Measurements from ENCODE around the gene FAHD1. TPM values are rescaled to one million over a fixed set of nuclear protein-coding genes. Genes with fewer than 3 reads are reported as not detected.

The FAHD1 gene
- total RNA-seq, 4 donors from 2014 or later, result 46.2 to 89.0 (median 62.3) TPM

DNA sequence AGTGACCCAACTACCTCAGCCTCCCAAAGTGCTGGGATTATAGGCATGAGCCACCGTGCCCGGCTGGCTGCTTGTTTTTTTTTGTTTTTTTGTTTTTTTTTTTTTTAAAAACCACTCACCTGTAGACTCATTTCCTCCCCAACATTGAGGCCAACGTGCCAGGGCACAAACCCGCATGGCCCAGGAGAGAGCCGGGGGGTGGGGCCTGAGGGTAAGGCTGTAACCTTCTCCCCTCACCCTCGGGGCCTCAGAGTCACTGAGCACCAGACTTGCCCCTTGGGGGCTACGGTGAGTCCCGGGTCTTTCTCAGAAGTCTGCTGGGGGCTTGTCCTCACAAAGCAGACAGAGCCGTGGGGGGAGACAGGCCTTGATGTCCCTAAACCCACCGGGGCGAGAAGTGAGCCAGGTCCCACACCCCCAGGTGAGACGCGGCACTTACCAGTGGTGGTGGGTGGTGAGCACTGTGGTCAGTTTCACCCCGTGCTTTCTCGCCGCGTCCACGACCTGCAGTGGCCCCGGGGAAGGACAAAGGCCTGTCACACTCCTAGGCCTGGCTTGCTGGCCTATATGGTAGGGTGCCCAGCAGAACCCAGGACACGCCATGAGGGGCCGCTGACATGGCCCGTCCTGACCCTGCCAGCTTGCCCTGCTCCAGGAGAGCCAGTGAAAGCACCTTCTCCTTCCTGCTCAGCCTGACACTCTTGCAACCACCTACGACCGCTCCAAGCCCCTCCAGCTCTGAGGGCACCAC, 5.0 kb upstream of the FAHD1 start:
- WGBS, 2 donors, result 89 to 95% methylated on average over 10 to 24 of the region's 24 CpGs
- no peak for TF ChIP-seq POLR2A (IDR thresholded peaks at IDR 0.05)
- intact Hi-C loops (cut with DNase I; ENCODE audit: low total_unique reads), result no loop called here
- H3K4me3 ChIP-seq (ENCODE audit: low read depth, poor library complexity, severe bottlenecking), result no peak overlapping the region
- no peak for DNase-seq (ENCODE audit: low spot score in 2 of 2)

DNA sequence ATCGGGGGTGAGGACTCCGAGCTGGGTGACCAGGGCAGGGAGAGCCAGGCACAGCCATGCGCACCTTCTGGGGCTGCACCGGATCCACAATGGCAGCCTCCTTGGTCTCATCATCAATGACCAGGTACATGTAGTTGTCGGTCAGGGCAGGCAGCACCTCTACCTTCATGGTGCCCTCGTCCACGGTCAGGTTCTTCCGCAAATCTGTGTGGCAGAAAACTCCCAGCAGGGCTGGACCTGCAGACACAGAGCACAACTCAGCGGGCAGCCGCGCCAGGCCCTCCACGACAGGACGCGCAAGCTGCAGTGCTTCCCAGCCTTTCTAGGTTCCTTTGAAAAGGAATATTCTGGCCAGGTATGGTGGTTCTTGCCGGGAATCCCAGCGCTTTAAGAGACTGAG, 4.2 kb upstream of the FAHD1 start:
- no peak for DNase-seq (ENCODE audit: low spot score in 2 of 2)
- intact Hi-C loops (cut with DNase I; ENCODE audit: low total_unique reads), result no loop called here
- 90 to 98% methylated on average over 14 to 16 of the region's 16 CpGs for WGBS, 2 donors
- TF ChIP-seq, protein P1, sequence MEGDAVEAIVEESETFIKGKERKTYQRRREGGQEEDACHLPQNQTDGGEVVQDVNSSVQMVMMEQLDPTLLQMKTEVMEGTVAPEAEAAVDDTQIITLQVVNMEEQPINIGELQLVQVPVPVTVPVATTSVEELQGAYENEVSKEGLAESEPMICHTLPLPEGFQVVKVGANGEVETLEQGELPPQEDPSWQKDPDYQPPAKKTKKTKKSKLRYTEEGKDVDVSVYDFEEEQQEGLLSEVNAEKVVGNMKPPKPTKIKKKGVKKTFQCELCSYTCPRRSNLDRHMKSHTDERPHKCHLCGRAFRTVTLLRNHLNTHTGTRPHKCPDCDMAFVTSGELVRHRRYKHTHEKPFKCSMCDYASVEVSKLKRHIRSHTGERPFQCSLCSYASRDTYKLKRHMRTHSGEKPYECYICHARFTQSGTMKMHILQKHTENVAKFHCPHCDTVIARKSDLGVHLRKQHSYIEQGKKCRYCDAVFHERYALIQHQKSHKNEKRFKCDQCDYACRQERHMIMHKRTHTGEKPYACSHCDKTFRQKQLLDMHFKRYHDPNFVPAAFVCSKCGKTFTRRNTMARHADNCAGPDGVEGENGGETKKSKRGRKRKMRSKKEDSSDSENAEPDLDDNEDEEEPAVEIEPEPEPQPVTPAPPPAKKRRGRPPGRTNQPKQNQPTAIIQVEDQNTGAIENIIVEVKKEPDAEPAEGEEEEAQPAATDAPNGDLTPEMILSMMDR (IDR thresholded peaks at IDR 0.05), result no peak
- no peak for TF ChIP-seq POLR2A (IDR thresholded peaks at IDR 0.05)
- H3K4me3 ChIP-seq (ENCODE audit: low read depth, poor library complexity, severe bottlenecking), result no peak overlapping the region

DNA sequence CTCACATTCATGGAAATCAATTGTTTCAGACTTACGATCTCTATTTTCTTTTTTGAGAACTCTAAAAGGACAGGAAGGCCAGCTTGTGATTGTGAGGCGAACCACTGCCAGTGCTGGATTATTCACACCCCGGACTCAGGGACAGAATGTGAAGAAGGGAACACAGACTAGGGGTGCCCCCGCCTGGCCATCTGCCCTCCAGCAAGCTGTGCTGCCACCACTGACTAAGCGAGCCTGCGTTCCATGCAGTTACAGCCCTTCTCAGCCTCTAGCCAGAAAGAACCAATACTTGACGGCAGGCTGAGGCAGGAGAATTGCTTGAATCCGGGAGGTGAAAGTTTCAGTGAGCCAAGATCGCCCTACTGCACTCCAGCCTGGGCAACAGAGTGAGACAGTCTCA, 3.2 kb upstream of the FAHD1 start:
- 70 to 75% methylated on average over 9 of the region's 9 CpGs for WGBS, 2 donors
- TF ChIP-seq, protein P1 (IDR thresholded peaks at IDR 0.05), result no peak
- no peak for TF ChIP-seq POLR2A (IDR thresholded peaks at IDR 0.05)
- no peak for DNase-seq (ENCODE audit: low spot score in 2 of 2)
- no peak overlapping the region for H3K4me3 ChIP-seq (ENCODE audit: low read depth, poor library complexity, severe bottlenecking)
- intact Hi-C loops (cut with DNase I; ENCODE audit: low total_unique reads), result no loop called here

DNA sequence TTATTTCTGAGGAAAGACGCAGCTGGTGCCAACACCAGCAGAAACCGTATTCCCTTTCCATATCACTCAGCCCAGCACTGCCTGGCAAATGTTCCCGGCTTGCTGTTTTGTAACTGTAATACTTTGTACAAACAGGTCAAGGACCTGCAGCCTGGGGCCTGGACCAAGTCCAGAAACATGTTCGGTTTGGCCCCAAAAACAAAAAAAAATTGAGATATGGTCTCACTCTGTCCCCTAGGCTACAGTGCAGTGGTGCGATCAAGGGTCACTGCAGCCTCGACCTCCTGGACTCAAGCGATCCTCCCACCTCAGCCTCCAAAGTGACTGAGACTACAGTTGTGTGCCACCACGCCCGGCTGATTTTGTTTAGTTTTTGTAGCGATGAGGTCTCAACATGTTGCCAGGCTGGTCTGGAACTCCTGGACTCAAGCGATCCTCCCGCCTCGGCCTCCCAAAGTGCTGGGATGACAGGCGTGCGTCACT, 1.6 kb upstream of the FAHD1 start:
- WGBS, 2 donors, result 51 to 58% methylated on average over 15 of the region's 15 CpGs
- no peak for DNase-seq (ENCODE audit: low spot score in 2 of 2)
- no peak overlapping the region for H3K4me3 ChIP-seq (ENCODE audit: low read depth, poor library complexity, severe bottlenecking)
- intact Hi-C loops (cut with DNase I; ENCODE audit: low total_unique reads), result no loop called here
- TF ChIP-seq, protein P1 (IDR thresholded peaks at IDR 0.05), result no peak
- no peak for TF ChIP-seq POLR2A (IDR thresholded peaks at IDR 0.05)

DNA sequence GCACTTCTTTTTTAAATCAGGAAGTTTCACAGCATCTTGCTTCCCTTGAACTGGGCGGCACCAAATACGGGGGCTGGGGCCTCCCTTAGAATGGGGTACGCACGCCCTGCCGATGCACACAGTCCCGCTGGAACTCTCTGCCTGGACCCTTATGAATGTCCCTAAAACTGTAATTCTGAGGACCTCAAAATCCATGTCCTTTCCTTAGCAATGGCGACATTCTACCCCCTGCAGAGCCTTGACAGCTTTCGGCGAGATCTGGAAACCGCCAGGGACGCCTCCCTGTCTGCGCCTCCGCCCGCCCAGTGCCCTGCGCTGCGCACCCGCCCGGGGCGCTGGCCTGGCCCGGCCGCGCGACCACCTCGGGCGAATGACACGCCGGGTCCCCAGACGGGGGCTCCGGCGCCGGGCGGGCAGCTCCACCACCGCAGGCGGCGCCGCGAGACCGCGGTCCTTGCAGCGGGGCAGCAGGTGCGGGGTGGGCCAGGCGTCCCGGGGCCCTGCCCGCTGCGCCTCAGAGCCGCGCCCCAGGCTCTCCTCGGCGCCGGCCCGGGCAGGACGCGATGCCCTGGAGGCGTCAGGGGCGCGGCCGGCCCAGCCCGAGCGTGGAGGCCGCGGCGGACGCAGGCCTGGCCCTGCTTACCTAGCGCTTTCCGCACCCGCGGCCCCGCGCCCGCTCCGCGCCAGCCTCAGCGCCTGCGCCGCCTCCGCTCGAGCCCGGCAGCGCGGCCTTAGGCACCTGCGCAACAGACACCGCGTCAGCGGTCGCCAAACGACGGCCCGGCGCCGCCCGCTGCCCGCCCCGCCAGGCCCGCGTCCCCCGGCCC, 929 bp upstream of the FAHD1 start:
- TF ChIP-seq, protein P1 (IDR thresholded peaks at IDR 0.05), result no peak
- no peak for TF ChIP-seq POLR2A (IDR thresholded peaks at IDR 0.05)
- 1% methylated on average over 35 to 38 of the region's 96 CpGs for WGBS, 2 donors
- peak in 1 of 2 donors; percentile 80 for DNase-seq (ENCODE audit: low spot score in 2 of 2)
- H3K4me3 ChIP-seq (ENCODE audit: low read depth, poor library complexity, severe bottlenecking), result peak overlapping the region; percentile 62
- intact Hi-C loops (cut with DNase I; ENCODE audit: low total_unique reads), result no loop called here
